ENCODE measurements around the gene COA8.
"Not testable (repeated sequence)": the region's sequence is repeated elsewhere in the genome, so short reads cannot be mapped to it uniquely, and the experiment has no call there.

Gene COA8

GRCh38 chr14:103581206-103581605 is 18.4 kb downstream of the COA8 start:
- DNase-seq, result no peak

GRCh38 chr14:103581954-103582703 is 19.4 kb downstream of the COA8 start:
- no peak for DNase-seq

- DNase-seq, result no peak
These were observed 21.7 kb downstream of the COA8 start for GRCh38 chr14:103584326-103584915.

GRCh38 chr14:103593577-103593976 is 30.8 kb downstream of the COA8 start:
- DNase-seq, result no peak

- no peak for DNase-seq
These were observed 31.5 kb downstream of the COA8 start for GRCh38 chr14:103594265-103594664.

- DNase-seq, result no peak
These were observed 35.0 kb downstream of the COA8 start for GRCh38 chr14:103597623-103598377.

- DNase-seq, result no peak
These were observed 37.7 kb downstream of the COA8 start for GRCh38 chr14:103600503-103600902.

GRCh38 chr14:103604620-103605019 is 41.9 kb downstream of the COA8 start:
- DNase-seq, result no peak

GRCh38 chr14:103606963-103607668 is 44.4 kb downstream of the COA8 start:
- DNase-seq, result peak in 1 of 2 experiments; percentile 9

GRCh38 chr14:103607822-103608221 is 45.1 kb downstream of the COA8 start:
- DNase-seq, result no peak

- not testable (repeated sequence) for DNase-seq
These were observed 46.3 kb downstream of the COA8 start for GRCh38 chr14:103609081-103609480.

GRCh38 chr14:103611215-103611614 is 48.5 kb downstream of the COA8 start:
- DNase-seq, result no peak

GRCh38 chr14:103613517-103613916 is 50.8 kb downstream of the COA8 start:
- no peak for DNase-seq

- DNase-seq, result no peak
These were observed 54.0 kb downstream of the COA8 start for GRCh38 chr14:103616635-103617300.

- DNase-seq, result no peak
These were observed 56.3 kb downstream of the COA8 start for GRCh38 chr14:103619057-103619456.

- DNase-seq, result no peak
These were observed 59.1 kb downstream of the COA8 start for GRCh38 chr14:103621860-103622259.

- no peak for DNase-seq
These were observed 60.5 kb downstream of the COA8 start for GRCh38 chr14:103623308-103623707.

GRCh38 chr14:103623883-103624482 is 61.2 kb downstream of the COA8 start:
- no peak for DNase-seq

- DNase-seq, result no peak
These were observed 62.1 kb downstream of the COA8 start for GRCh38 chr14:103624860-103625259.

GRCh38 chr14:103625356-103626095 is 62.8 kb downstream of the COA8 start:
- DNase-seq, result no peak

- no peak for DNase-seq
These were observed 63.5 kb downstream of the COA8 start for GRCh38 chr14:103626146-103626850.
